Neural progenitor cell (in vitro differentiated cells): ENCODE measurements around the gene LIN28A. TPM values are rescaled to one million over a fixed set of nuclear protein-coding genes. Genes with fewer than 3 reads are reported as not detected.

Experiments
- DNase-seq: peaks from one replicate; pipeline ENCODE4 v3.0.0-alpha.2; 2016; ENCODE audit warnings: low spot score
- H2AFZ ChIP-seq: fragments of 200-600 bp; sonication (generic); replicated peaks from 2 replicates; pipeline ENCODE4 v1.6.1; 2016; ENCODE audit warnings: antibody characterized with exemption
- H3F3A ChIP-seq: fragments of 200-600 bp; sonication (generic); 2 replicates; pipeline ENCODE4 v1.6.1; 2016; ENCODE audit warnings: antibody characterized with exemption, low read depth
- H3K27ac ChIP-seq: fragments of 200-600 bp; sonication (generic); 2 replicates; pipeline ENCODE4 v1.5.1; 2016; ENCODE audit warnings: mild to moderate bottlenecking
- H3K27me3 ChIP-seq: fragments of 200-600 bp; sonication (generic); 2 replicates; pipeline ENCODE4 v1.6.1; 2016; ENCODE audit warnings: mild to moderate bottlenecking, moderate library complexity
- H3K36me3 ChIP-seq: fragments of 200-600 bp; sonication (generic); 2 replicates; pipeline ENCODE4 v1.5.1; 2016
- H3K4me1 ChIP-seq: fragments of 200-600 bp; sonication (generic); 2 replicates; pipeline ENCODE4 v1.6.1; 2016; ENCODE audit warnings: mixed run types
- H3K4me2 ChIP-seq: fragments of 200-600 bp; sonication (generic); 2 replicates; pipeline ENCODE4 v1.6.1; 2016
- H3K4me3 ChIP-seq: fragments of 200-600 bp; sonication (generic); 2 replicates; pipeline ENCODE4 v1.5.1; 2016
- H3K79me2 ChIP-seq: fragments of 200-600 bp; sonication (generic); 2 replicates; pipeline ENCODE4 v1.6.1; 2016; ENCODE audit warnings: low read depth
- H3K9ac ChIP-seq: fragments of 200-600 bp; sonication (generic); 2 replicates; pipeline ENCODE4 v1.6.1; 2016
- H3K9me3 ChIP-seq: fragments of 200-600 bp; sonication (generic); 2 replicates; pipeline ENCODE4 v1.5.1; 2016; ENCODE audit warnings: low read depth
- H4K20me1 ChIP-seq: fragments of 200-600 bp; sonication (generic); 2 replicates; pipeline ENCODE4 v1.6.1; 2016; ENCODE audit warnings: low read depth
- H3K27ac Mint-ChIP-seq: 3 replicates; pipeline ENCODE4 v1.8.0; 2021; ENCODE audit warnings: mixed read lengths
- H3K27me3 Mint-ChIP-seq: 2 replicates; pipeline ENCODE4 v1.8.0; 2022; ENCODE audit warnings: low read depth, mild to moderate bottlenecking, inconsistent platforms, moderate library complexity, mixed read lengths; ENCODE audit not compliant: insufficient read depth
- H3K36me3 Mint-ChIP-seq: 3 replicates; pipeline ENCODE4 v1.8.0; 2021; ENCODE audit warnings: mixed read lengths
- H3K4me1 Mint-ChIP-seq: 3 replicates; pipeline ENCODE4 v1.8.0; 2021; ENCODE audit warnings: mixed read lengths
- H3K4me3 Mint-ChIP-seq: 3 replicates; pipeline ENCODE4 v1.8.0; 2021; ENCODE audit warnings: mild to moderate bottlenecking, moderate library complexity, mixed read lengths
- H3K9me3 Mint-ChIP-seq: 3 replicates; pipeline ENCODE4 v1.8.0; 2020; ENCODE audit warnings: mixed read lengths
- EZH2 ChIP-seq: fragments of 200-600 bp; sonication (generic); IDR thresholded peaks from 2 replicates; pipeline ENCODE4 v1.6.1; 2017; ENCODE audit warnings: antibody characterized with exemption, mild to moderate bottlenecking, moderate library complexity
- EZH2phosphoT487 ChIP-seq: fragments of 200-600 bp; sonication (generic); IDR thresholded peaks from 2 replicates; pipeline ENCODE4 v1.6.1; 2017; ENCODE audit warnings: antibody characterized with exemption
- total RNA-seq: library from RNA; depleted of rRNA; stranded (reverse); fragments of >200 nt; gene quantifications from 2 replicates; pipeline ENCODE4 v1.2.3, GENCODE V29; 2015; ENCODE audit warnings: low replicate concordance
- TF ChIP-seq, protein P1 (sequence below): fragments of 200-600 bp; sonication (generic); IDR thresholded peaks from 2 replicates; pipeline ENCODE4 v1.5.1; 2017; ENCODE audit warnings: antibody characterized with exemption, mild to moderate bottlenecking

LIN28A gene
- total RNA-seq, 1 donor from 2014 or later, result 1,384 TPM

DNA sequence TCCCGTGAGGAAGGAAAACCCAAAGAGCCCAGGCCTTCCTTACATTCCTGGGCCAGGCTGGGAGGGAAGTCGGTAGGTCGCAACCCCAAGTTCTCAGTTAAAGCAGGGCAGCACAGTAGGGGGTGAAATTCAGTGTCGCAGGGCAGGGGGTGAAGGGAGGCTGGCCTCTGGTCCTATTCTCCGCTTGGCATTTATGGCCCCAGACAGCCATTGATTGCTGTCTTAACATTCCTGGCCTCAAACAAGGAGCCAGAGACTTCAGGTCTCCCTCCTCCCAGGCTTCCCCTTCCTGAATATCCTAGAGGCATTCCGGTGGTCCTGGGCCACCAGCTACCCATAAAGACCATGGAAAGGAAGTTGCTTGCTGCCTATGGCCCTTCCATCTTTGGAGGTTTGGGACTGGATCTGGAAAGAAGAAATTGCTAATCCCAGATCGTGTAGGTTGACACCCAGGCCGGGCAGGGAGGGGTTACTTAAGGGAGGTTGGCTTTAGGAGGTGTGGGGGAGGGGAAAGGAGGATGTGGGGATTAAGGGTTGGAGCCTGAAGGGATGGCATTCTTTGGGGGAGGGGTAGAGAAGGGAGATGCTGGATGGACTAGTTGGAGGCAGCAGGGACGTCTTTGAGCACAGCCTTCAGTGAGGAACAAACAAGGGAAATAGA, 1.7 kb downstream of the LIN28A start:
- peaks cover 64% of the 10 kb centered on the region for H4K20me1 ChIP-seq
- peak overlapping the region; percentile 100 for H3K4me2 ChIP-seq
- H3K27ac ChIP-seq, result peak overlapping the region; percentile 95
- Mint-ChIP-seq H3K36me3 (peaks cover 18% of the 10 kb centered on the region), H3K27me3 (peaks cover 8% of the 10 kb centered on the region), H3K4me3 (peak overlapping the region; percentile 99), H3K4me1 (peaks cover 65% of the 10 kb centered on the region), H3K9me3 (no peaks in the 10 kb centered on the region), H3K27ac (peak overlapping the region; percentile 97)
- no peak for TF ChIP-seq EZH2phosphoT487
- peaks cover 69% of the 10 kb centered on the region for H3K79me2 ChIP-seq
- H3K27me3 ChIP-seq, result no peaks in the 10 kb centered on the region
- H3F3A ChIP-seq, result peaks cover 85% of the 10 kb centered on the region
- H3K4me3 ChIP-seq, result peak overlapping the region; percentile 90
- H3K9ac ChIP-seq, result peak overlapping the region; percentile 39
- H3K9me3 ChIP-seq, result no peaks in the 10 kb centered on the region
- DNase-seq, result peak; percentile 94
- H3K4me1 ChIP-seq, result peaks cover 44% of the 10 kb centered on the region
- peaks cover 4% of the 10 kb centered on the region for H3K36me3 ChIP-seq
- H2AFZ ChIP-seq, result no peak overlapping the region

GRCh38 chr1:26413031-26413430, 2.4 kb downstream of the LIN28A start:
- Histone ChIP-seq H3K27me3 (no peaks in the 10 kb centered on the region), H3K27ac (peak overlapping the region; percentile 95), H3K4me1 (peaks cover 51% of the 10 kb centered on the region), H3K9me3 (no peaks in the 10 kb centered on the region), H4K20me1 (peaks cover 71% of the 10 kb centered on the region), H3K9ac (no peak overlapping the region), H3K4me2 (peak overlapping the region; percentile 100), H3K36me3 (peaks cover 4% of the 10 kb centered on the region), H3F3A (peaks cover 92% of the 10 kb centered on the region), H3K4me3 (peak overlapping the region; percentile 90), H2AFZ (no peak overlapping the region), H3K79me2 (peaks cover 76% of the 10 kb centered on the region)
- Mint-ChIP-seq H3K4me3 (peak overlapping the region; percentile 99), H3K27ac (peak overlapping the region; percentile 58), H3K27me3 (peaks cover 8% of the 10 kb centered on the region), H3K9me3 (no peaks in the 10 kb centered on the region), H3K36me3 (peaks cover 18% of the 10 kb centered on the region), H3K4me1 (peaks cover 72% of the 10 kb centered on the region)
- no peak for TF ChIP-seq EZH2phosphoT487
- peak; percentile 50 for DNase-seq

DNA sequence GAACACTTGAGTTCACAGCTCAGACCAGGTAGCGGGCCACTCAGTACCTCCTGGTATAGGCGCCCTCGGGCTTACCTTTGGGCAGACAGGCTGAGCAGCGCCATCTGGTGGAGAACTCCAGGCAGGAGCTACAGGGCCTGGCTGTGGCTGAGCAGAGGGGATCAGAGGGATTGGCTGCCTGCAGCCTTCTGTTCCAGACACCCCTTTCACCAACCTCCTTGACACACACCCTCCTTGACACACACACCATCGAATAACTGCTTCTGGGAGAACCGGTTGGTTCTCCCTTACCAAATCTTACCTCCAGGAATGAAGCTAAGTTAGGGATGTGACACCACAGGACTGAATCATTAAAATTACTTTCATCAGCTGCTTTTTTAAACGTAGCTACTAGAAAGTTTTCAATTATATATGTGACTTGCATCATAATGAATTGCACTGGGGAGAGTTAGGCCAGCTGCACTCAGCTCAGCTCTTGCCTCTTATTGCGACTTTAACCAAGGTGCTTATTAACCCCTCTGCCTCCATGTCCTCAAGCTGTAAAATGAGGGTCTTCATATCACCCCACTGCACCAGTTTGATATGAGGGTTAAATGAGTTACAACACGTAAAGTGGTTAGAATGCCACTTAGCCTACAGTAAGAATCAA, 6.6 kb downstream of the LIN28A start:
- H3K4me1 Mint-ChIP-seq, result peaks cover 87% of the 10 kb centered on the region
- H3K36me3 ChIP-seq, result peaks cover 16% of the 10 kb centered on the region
- no peak overlapping the region for H3K27ac Mint-ChIP-seq

DNA sequence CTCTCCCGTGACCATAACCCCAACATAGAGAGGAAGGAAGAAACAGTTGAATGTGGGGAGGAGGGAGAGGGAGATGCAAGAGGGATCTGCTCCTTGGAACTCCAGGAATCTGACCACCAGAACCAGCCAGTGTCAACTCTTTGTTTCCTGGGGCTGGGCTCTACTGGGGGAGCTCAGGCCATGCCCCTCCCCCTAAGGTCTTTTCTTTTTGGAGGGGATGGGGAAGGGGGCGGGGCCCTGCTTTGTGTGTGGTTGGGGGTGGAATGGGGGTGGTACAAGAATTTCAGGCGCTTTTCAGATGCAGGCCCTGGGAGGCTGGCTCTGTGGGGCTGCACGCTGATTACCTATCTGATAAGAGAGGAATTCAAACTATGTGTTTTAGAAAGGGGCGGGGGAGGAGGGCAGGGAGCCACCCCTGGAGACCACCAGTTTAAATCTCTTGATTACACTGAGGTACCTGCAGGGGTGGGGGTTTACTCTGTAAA, 8.3 kb downstream of the LIN28A start:
- Mint-ChIP-seq H3K27ac (peak overlapping the region; percentile 95), H3K4me1 (peaks cover 76% of the 10 kb centered on the region), H3K4me3 (peak overlapping the region; percentile 76), H3K27me3 (peaks cover 2% of the 10 kb centered on the region), H3K36me3 (peaks cover 25% of the 10 kb centered on the region), H3K9me3 (no peaks in the 10 kb centered on the region)
- Histone ChIP-seq H3K79me2 (peaks cover 98% of the 10 kb centered on the region), H4K20me1 (peaks cover 92% of the 10 kb centered on the region), H3K27me3 (no peaks in the 10 kb centered on the region), H3K4me1 (peaks cover 92% of the 10 kb centered on the region), H3F3A (peaks cover 97% of the 10 kb centered on the region), H3K36me3 (peaks cover 23% of the 10 kb centered on the region), H3K4me3 (peak overlapping the region; percentile 43), H3K9me3 (no peaks in the 10 kb centered on the region), H2AFZ (no peak overlapping the region), H3K27ac (peak overlapping the region; percentile 99), H3K9ac (peak overlapping the region; percentile 57), H3K4me2 (peak overlapping the region; percentile 100)
- TF ChIP-seq EZH2 (no peak), EZH2phosphoT487 (no peak)
- TF ChIP-seq, protein P1, sequence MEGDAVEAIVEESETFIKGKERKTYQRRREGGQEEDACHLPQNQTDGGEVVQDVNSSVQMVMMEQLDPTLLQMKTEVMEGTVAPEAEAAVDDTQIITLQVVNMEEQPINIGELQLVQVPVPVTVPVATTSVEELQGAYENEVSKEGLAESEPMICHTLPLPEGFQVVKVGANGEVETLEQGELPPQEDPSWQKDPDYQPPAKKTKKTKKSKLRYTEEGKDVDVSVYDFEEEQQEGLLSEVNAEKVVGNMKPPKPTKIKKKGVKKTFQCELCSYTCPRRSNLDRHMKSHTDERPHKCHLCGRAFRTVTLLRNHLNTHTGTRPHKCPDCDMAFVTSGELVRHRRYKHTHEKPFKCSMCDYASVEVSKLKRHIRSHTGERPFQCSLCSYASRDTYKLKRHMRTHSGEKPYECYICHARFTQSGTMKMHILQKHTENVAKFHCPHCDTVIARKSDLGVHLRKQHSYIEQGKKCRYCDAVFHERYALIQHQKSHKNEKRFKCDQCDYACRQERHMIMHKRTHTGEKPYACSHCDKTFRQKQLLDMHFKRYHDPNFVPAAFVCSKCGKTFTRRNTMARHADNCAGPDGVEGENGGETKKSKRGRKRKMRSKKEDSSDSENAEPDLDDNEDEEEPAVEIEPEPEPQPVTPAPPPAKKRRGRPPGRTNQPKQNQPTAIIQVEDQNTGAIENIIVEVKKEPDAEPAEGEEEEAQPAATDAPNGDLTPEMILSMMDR, result no peak
- DNase-seq, result peak; percentile 97

More for the DNA sequence above, 6.6 kb downstream of the LIN28A start:
- peaks cover 99% of the 10 kb centered on the region for H3F3A ChIP-seq
- H3K9me3 ChIP-seq, result no peaks in the 10 kb centered on the region
- H3K4me3 ChIP-seq, result peak overlapping the region; percentile 43
- peak overlapping the region; percentile 100 for H3K4me2 ChIP-seq
- H3K4me3 Mint-ChIP-seq, result peak overlapping the region; percentile 64
- TF ChIP-seq, protein P1, result peak; percentile 89
- TF ChIP-seq EZH2phosphoT487, result no peak
- no peaks in the 10 kb centered on the region for H3K9me3 Mint-ChIP-seq
- H3K27me3 ChIP-seq, result no peaks in the 10 kb centered on the region
- peaks cover 23% of the 10 kb centered on the region for H3K36me3 Mint-ChIP-seq
- DNase-seq, result peak; percentile 94
- no peak overlapping the region for H3K9ac ChIP-seq
- H4K20me1 ChIP-seq, result peaks cover 92% of the 10 kb centered on the region
- no peak overlapping the region for H2AFZ ChIP-seq
- peaks cover 4% of the 10 kb centered on the region for H3K27me3 Mint-ChIP-seq
- peaks cover 98% of the 10 kb centered on the region for H3K79me2 ChIP-seq
- H3K4me1 ChIP-seq, result peaks cover 90% of the 10 kb centered on the region
- H3K27ac ChIP-seq, result peak overlapping the region; percentile 99
